HG03135 (cell line): Measurements from ENCODE around the gene SLC29A3.
A peak's percentile ranks its signal among the peaks of the same experiment; 100 is the strongest.
"Not testable (repeated sequence)": the region's sequence is repeated elsewhere in the genome, so short reads cannot be mapped to it uniquely, and the experiment has no call there.

Experiments
- ATAC-seq: cut with Tn5 transposase; IDR thresholded peaks from one replicate; pipeline ENCODE4 v1.9.1; 2021; ENCODE audit warnings: mild to moderate bottlenecking, moderate library complexity; ENCODE audit not compliant: unreplicated experiment

The SLC29A3 gene

GRCh38 chr10:71319042-71319799, at the start of gene SLC29A3:
SLC29A3 (plus strand) TSS chr10:71319259; CDS start chr10:71319310, 51 bp downstream.
- ATAC-seq, result peak; percentile 74

DNA sequence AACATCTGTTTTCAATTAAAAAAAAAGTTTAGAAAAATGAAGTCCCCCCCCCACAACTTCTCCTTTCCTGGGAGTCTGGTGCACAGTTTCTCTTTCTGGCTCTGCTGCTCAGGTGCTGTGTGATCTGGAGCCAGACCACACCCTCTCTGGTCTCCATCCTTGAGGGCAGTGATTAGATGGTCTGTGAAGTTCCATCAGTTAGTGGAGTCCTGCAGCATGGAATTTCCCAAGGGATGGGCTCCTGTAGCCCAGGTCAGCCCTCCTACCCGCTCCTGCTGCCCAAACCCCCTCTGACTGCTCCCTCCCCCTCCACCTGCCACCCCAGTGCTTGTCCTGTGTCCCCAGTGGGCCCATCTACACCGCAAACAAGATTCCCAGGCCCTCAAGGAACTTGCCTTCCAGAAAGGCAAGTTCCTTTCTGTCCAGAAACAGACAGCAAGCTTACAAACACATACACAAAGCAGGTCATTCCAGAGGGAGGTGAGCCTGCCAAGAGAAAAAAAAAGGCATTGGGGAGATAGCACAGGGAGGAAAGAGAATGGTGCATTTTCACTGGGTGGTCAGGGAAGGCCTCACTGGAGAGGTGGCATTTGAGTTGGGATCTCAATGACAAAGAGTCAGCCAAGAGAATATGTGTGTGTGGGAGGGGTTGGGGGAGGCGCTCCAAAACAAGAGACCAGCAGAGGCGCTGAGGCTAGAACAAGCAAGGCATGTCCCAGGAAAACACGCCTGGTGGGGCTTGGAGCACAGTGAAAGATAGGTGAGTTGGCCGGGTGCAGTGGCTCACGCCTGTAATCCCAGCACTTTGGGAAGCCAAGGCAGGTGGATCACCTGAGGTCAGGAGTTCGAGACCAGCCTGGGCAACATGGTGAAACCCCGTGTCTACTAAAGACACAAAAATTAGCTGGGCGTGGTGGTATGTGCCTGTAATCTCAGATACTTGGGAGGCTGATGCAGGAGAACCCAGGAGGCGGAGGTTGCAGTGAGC, 49.5 kb upstream of the SLC29A3 start:
- ATAC-seq, result no peak

DNA sequence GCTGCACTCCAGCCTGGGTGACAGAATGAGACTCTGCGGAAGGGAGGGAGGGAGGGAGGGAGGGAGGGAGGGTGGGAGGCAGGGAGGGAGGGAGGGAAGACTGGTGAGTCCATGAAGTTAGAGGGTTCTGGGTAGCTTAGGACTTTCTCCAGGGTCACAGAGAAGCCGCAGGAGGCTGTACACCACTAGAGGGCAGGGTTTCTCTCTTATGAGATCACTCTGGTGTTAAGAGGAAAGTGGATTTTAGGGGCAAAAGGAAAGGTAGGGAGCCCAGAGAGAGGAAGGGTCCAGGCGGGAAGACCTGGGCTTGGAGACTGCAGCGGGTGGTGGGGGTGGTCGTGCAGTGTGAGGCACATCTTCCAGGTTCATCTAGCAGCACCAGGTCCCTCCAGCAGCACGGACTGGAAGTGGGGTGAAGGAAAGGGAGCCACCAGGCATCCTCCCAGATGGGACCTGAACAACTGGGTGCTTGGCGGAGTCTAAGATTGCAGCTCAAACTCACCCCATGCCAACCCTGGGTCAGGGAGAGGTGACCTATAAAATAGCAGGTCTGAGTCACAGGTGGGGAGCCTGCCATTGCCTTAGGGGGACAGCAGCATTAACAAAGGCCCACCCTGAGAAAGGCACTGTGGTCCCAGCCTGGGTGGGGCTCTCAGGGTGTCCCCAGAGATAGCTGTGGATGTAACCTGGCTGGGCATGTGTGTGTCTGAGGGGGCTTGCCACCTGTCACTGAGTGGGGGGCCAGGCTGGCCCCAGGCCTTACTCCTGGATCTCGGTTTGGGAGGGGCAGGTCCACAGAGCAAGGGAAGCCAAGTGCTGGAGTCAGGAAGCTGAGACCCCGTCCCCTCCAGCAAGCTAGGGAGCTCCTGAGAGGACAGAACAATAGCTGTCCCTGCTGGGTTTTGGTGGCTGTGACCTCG, 48.5 kb upstream of the SLC29A3 start:
- ATAC-seq, result no peak

- ATAC-seq, result no peak
Measured at GRCh38 chr10:71271662-71272055, 47.4 kb upstream of the SLC29A3 start.

- ATAC-seq, result no peak
Measured at GRCh38 chr10:71272056-71272771, 46.8 kb upstream of the SLC29A3 start.

GRCh38 chr10:71272974-71273373, 46.1 kb upstream of the SLC29A3 start:
- ATAC-seq, result not testable (repeated sequence)

DNA sequence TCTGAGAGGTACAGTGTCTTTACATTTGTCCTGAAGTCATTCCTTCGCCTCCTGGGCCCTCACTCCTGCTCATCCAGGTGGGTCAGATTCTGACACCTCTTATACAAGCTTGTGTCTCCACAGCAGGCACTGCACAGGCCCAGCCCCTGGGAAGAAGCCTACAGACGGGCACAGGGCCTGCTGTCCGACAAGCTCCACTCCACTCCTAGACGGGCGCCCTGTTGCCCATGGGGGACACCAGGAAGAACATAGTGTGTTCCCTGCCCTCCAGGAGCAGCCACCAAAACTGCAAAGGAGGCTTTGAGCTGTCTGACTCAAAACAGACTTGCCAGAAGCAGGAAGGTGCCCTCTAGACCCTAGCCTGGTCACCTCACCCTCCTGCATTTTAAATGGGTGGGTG, 45.6 kb upstream of the SLC29A3 start:
- ATAC-seq, result no peak

DNA sequence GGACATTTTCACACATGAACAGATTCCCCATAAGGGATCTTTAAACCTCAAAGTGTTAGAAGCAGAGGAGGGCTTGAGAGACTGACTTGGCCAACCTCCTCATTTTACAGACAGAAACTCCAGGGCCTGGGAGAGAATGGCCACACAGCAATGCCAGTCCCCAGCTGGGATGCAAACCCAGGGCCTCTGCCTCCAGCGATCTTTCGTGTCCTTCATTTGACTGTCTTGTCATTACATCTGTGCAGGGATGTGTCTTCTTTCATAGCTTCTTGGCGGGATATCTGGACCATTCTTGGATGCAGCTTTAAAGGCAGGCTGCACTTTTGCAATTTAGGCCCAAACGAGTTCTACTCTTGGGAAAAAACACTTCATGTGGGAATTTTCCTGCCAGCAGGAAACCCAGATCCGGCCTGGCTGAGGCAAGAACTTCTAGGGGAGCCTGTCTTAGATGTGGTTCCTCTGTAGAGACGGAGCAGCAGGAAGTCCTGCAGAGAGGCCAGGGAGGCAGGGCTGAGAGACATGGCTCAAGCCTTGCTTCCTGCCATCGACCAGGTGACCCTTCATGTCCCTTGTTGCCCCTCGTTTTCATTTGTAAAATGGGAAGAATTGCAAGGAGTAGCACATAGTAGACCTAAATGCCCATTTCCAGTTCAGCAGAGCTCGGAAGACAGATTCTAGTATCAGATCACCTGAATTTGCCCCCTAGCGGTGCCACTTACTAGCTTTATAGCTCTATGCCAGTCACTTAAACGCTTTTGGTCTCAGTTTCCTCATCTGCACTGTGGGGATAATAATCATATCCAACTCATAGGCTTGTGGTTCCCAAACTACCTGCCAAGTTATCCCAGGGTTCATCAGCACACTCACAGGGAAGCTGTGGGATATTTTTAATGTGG, 43.9 kb upstream of the SLC29A3 start:
- no peak for ATAC-seq

- no peak for ATAC-seq
Measured at GRCh38 chr10:71276873-71277272, 42.2 kb upstream of the SLC29A3 start.

GRCh38 chr10:71277914-71278665, 41.0 kb upstream of the SLC29A3 start:
- no peak for ATAC-seq

DNA sequence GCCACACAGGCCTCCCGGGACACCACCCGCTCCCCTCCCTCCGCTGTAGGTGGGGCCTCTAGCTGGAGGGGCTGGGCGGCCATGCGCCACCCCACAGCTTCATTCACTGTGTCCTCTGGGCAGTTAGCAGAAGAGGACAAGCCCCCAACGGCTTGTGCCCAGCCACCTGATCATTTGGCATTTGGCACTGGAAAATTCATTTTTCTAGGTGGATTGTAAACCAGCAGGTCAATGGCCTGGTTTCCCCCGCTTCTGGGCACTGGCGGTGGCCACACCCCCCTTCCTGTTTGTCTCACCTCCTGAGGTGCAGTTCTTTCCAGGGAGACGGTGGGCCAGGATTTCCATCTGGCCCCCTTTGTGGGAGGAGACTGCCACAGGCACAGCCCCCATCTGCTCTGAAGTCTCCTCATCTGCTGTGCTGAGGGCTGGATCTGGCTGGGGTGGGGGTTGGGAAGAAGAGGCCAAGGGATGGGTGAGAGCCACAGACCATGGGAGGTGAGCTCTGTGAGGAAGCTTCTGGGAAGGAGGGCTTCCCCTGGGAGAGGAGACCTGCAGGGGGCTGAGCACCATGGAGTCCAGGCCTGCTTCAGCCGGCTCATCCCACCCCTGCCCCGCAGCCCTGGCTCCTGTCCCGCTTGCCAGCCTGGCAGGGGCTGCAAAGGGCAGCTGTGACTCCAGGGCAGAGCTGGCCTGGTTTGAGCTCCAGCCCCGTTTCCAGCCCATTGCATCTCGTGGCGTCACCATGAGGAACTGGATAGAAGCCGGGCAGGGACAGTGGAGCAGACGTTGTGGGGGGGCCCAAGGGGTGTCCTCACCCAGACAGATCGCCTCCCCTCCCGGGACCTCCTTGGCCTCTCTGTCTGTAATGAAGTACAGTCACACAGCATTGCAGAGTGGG, 40.1 kb upstream of the SLC29A3 start:
- ATAC-seq, result no peak

- no peak for ATAC-seq
Measured at GRCh38 chr10:71279590-71280170, 39.4 kb upstream of the SLC29A3 start.

GRCh38 chr10:71280216-71280615, 38.8 kb upstream of the SLC29A3 start:
- no peak for ATAC-seq

DNA sequence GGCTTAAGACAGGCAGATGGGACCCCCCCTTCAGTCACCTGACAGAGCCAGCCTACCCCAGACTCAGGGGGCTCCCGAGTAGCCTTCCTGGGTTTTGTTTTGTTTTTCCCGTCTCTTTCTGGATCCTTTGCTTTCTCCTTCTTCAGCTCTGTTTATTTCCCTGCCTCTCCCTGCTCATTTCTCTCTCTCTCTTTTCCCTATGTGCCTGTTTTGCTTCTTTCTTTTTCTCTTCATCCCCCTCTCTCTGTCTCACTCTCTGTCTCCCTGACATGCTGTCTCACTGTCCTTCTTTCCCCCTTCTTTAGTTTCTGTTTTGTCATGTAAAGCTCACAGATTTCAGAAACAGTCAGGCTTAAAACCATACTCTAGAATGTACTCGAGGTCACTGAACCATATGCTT, 38.2 kb upstream of the SLC29A3 start:
- no peak for ATAC-seq

- no peak for ATAC-seq
Measured at GRCh38 chr10:71281646-71282322, 37.3 kb upstream of the SLC29A3 start.

- no peak for ATAC-seq
Measured at GRCh38 chr10:71282323-71282680, 36.8 kb upstream of the SLC29A3 start.

- ATAC-seq, result no peak
Measured at GRCh38 chr10:71283410-71283809, 35.6 kb upstream of the SLC29A3 start.
